ENCODE measurements around the gene ASNS.
"Not testable (repeated sequence)": the region's sequence is repeated elsewhere in the genome, so short reads cannot be mapped to it uniquely, and the experiment has no call there.

Gene ASNS, protein sequence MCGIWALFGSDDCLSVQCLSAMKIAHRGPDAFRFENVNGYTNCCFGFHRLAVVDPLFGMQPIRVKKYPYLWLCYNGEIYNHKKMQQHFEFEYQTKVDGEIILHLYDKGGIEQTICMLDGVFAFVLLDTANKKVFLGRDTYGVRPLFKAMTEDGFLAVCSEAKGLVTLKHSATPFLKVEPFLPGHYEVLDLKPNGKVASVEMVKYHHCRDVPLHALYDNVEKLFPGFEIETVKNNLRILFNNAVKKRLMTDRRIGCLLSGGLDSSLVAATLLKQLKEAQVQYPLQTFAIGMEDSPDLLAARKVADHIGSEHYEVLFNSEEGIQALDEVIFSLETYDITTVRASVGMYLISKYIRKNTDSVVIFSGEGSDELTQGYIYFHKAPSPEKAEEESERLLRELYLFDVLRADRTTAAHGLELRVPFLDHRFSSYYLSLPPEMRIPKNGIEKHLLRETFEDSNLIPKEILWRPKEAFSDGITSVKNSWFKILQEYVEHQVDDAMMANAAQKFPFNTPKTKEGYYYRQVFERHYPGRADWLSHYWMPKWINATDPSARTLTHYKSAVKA

DNA sequence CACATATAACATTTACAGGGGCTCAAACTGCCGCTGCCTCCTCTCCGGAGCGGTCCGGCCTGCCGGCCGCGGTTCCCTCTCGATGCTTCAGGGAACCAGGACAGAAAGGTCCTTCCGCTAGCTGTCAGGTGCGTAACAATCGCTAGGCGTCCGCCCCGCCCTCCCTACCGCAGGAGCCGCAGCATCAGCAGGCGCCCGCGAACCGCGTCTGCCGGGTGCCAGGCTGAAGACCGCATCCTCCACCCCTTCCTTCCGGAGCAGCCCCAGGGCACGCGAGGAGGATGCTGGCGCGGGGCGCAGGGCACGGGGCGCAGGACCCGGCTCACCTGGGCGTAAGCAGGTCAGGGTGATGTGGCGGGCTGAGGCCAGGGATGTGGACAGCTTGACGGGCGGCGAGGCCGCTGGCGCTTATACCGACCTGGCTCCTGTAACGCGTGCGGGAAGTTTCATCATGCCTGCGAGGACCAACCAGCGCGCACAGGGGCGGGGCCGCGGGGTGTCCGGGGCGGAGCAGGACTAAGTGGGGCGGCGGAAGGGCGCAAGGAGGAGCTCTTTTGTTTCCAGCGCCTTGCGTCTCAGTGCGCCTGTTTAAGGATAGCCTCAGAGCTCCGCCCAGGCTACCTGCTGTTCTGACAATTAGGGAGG is at the start of gene ASNS:
ASNS (minus strand) TSS at position 384 of the 645 bp plus-strand sequence. CDS start 3,252 bp downstream, outside the sequence.
- peak; percentile 73 for DNase-seq (ENCODE audit: low read depth)

DNA sequence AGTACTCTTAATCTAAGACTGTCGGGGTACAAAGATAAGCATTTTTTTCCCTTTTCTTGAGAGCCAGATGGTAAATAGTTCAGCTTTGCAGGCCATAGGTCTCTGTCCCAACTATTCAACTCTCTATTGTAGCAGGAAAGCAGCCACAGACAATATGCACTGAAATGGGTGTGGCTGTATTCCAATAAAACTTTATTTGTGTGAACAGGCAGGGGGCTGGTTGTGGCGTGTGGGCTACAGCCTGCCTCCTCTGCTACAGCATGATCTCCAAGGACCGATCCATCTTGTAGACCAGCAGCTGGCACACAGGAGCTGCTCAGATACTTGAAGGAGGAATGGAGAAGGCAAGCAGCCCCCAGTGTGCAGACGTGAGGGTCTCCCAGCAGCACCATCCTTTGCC is 49.0 kb upstream of the ASNS start:
- DNase-seq (ENCODE audit: low read depth): not testable (repeated sequence)

DNA sequence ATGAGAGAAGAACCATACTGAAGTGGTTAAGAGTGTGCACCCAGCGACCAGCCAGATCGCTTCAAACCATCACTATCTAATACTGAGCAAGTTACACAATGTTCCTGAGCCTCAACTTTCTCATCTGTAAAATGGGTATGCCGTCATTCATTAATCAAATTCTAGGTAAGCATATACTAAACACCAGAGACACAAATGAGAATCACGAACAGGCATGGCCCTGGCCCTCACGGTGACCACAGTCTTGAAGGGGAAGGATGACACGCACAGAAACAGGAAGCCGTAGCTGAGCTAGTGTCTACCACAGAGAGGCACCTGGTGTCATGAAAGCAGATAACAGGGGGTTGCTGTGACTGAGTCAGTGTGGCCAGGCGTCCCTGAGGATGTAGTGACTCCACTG is 43.1 kb upstream of the ASNS start:
- DNase-seq (ENCODE audit: low read depth): not testable (repeated sequence)

DNA sequence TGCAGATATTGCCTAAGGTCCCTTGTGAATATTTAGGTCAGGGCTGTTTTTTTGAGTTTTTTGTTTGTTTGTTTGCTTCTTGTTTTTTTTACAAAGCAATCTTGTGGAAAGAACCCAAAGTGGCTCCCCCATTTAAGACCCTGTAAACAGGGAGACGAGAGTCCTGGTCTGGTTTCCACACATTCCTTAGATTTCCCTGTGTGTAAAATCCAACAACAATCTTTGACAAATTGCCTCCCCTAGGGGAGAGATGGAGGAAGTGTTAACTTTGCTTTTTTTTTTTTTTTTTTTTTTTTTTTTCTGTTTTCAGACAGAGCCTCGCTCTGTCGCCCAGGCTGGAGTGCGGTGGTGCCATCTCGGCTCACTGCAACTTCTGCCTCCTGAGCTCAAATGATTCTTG is 40.1 kb upstream of the ASNS start:
- DNase-seq (ENCODE audit: low read depth): not testable (repeated sequence)

DNA sequence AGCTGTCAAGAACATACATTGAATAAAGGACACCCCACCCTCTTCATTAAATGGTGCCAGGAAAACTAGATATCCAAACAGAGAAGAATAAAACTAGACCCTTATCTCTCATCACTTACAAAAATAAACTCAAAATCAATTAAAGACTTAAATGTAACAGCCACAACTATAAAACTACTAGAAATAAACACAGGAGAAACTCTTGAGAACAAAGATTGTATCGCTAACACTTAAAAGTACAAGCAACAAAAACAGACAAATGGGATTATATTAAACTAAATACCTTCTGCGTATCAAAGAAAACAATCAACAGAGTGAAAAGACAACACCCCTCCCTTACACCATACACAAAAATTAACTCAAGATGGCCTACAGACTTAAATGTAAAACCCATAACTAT is 24.7 kb upstream of the ASNS start:
- DNase-seq (ENCODE audit: low read depth): not testable (repeated sequence)

DNA sequence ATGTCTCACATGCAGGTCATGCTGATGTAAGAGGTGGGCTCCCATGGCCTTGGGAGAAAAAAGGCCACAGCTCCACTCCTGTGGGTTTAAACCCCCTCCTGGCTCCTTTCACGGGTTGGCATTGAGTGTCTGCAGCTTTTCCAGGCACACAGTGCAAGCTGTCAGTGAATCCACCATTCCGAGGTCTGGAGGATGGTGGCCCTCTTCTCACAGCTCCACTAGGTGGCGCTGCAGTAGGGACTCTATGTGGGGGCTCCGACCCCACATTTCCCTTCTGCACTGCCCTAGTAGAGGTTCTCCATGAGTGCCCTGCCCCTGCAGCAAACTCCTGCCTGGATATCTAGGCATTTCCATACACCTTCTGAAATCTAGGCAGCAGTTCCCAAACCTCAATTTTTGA is 19.5 kb upstream of the ASNS start:
- not testable (repeated sequence) for DNase-seq (ENCODE audit: low read depth)

DNA sequence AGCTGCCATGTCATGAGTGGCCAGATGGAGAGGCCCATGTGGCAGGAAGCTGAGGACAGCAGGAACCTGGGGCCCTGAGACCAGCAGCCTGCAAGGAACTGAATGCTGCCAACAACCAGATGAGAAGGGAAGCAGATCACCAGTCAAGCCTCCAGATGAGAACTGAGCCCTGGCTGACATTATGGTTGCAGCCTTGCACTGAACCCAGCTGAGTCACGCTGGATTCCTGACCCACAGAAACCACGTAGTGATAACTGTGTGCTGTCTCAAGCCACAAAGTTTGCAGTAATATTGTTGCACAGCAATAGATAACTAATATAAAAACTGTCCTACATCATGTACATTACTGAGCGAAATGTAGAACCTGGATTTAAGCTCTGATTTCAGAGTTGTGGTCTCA is 7.3 kb upstream of the ASNS start:
- DNase-seq (ENCODE audit: low read depth): not testable (repeated sequence)

DNA sequence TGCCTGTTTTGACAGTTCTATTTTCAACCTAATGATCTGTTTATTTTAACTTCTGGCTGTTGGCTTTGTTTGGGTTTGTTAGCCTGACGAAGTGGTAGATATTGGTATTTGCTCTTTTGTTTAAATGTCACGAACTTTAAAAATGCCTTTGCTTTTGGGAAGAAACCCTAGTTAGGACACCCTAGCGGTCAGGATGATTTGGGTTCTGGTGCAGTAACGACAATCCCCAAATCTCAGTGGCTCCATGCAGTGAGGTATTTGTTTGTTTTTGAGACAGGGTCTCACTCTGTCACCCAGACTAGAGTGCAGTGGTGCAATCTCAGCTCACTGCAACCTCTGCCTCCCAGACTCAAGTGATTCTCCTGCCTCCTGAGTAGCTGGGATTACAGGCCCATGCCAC is 2.7 kb upstream of the ASNS start:
- not testable (repeated sequence) for DNase-seq (ENCODE audit: low read depth)

DNA sequence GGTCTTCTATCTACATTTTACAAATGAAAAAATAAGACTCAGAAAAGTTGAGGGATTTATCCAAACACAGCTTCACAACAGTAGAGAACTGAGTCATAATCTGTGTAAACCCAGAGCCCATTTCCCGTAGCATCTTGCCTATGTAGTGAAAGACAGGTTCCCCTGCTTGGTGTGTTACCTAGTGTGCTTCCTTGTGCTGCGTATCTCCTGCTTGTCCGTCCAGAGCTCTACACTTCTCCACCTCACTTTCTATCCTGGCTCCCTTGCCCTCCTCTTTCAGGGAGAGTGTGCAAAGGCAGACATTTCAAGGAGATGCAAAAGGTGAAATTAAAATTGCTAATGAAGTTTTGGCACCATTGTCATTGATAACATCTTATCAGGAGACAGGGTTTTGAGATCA is 1.4 kb upstream of the ASNS start:
- DNase-seq (ENCODE audit: low read depth): no peak

DNA sequence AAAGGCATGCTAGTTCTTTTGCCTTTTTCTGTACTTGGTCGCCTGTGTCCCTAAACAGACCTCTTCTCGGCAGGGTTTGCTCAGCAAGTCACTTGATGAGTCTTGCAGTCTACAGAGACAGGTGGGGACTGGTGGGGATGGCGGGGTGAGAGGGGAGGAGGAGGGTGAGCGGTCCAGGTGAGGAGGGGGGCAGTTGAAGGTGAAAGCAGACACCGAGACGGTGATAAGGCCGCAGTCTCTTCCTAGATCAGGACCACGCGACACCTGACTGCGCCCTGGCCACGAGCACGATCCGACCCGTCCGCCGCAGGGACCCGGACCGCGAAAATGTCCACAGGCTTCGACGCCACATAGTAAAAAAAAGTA is 566 bp downstream of the ASNS start:
- DNase-seq (ENCODE audit: low read depth): peak; percentile 6

DNA sequence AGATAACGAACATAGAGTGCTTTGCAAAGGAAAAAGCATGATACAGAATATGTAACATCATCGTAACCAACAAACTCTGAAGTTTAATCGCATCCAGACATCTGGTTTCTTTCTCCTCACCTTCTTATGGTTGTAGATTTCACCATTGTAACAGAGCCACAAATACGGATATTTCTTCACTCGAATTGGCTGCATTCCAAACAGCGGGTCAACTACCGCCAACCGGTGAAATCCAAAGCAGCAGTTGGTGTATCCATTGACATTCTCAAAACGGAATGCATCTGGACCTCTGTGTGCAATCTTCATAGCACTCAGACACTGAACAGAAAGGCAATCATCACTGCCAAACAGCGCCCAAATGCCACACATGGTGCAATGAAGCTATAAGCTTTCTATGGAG is 3.4 kb downstream of the ASNS start:
- DNase-seq (ENCODE audit: low read depth): no peak

DNA sequence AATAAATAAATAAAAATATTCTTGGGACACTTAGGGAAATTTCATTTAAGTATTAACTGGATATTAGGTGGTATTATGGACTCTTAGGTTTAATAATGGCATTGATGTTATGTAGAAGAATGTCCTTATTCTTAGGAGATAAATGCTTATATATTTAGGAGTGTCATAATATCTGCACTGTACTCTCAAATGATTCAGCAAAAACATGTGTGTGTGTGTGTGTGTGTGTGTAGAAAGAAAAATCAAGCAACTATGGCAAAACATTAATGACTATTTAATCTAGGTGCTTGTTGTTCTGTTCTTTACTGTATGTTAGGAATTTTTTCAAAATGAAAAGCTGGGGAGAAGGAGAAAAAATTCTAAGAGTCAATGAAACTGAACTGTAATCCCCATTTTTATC is 3.9 kb downstream of the ASNS start:
- no peak for DNase-seq (ENCODE audit: low read depth)

DNA sequence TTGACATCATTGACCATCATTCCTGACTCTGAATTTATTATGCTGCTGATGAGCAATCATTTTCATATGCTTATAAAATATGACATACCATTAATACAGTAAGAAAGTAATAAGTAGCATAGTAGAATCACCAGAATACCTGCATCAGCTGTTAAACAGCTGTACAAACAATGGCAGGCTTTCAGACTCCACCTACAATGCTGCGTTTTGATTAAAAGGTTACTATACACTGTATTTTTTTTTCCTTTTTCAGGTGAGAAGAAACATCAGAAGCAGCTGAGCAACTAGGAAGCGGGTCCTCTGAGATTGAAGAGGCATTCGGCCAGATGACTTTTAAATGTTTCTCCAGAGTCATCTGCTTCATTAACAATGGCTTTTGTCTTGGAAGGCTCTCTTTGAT is 7.1 kb downstream of the ASNS start:
- DNase-seq (ENCODE audit: low read depth): no peak

DNA sequence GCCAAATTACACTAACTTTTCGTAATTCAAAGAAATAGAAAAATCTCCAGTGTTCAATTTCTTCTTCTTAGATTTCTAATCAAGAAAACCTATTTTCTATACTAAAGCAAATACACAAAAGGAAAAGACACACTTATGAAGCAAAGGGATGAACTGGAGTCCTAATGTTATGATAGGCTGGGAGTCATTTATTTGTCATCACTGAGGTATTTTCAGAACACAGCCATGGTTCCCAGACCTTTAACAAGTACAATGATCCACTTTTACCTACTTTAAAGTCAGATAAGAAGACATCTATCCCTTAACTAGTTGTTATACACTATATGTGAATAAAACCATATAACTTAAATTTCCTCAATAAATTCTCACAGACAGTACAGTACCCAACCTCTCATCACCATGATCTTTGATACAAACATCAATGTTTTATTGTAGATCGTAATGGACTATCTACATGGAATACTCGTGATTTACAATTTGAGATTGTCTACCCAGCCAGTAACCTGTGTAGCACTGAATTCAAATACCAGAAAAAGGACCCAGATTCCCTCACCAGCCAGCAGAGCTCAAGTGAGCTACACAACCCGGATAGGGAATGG is 12.5 kb downstream of the ASNS start:
- no peak for DNase-seq (ENCODE audit: low read depth)

DNA sequence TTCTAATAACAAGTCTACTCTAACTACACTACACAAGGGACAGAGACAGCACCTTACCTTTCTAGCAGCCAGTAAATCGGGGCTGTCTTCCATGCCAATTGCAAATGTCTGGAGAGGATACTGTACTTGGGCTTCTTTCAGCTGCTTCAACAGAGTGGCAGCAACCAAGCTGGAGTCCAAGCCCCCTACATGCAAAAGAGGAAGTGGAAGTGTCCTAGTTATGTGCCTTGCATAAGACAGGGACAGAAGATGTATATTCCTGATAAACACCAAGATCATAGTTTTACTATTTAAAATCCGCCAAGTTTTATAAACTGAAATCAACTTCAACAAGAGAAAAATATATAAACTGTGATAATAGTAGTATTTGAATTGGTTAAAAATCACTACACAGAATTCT is 14.0 kb downstream of the ASNS start:
- DNase-seq (ENCODE audit: low read depth): no peak

DNA sequence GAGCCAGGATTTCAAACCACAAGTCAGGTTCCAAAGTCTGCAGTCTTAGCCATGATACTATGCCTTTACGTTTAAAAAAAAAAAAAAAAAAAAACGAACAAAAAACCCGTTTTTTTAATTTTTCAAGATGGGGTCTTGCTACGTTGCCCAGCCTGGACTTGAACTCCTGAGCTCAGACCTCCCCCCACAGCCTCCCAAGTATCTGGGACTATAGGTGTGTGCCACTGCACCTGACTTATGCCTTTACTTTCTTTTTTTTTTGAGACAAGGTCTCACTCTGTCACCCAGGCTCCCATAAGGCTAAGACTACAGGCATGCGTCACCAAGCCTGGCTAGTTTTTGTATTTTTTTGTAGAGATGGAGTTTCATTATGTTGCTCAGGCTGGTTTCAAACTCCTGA is 14.7 kb downstream of the ASNS start:
- DNase-seq (ENCODE audit: low read depth): no peak

DNA sequence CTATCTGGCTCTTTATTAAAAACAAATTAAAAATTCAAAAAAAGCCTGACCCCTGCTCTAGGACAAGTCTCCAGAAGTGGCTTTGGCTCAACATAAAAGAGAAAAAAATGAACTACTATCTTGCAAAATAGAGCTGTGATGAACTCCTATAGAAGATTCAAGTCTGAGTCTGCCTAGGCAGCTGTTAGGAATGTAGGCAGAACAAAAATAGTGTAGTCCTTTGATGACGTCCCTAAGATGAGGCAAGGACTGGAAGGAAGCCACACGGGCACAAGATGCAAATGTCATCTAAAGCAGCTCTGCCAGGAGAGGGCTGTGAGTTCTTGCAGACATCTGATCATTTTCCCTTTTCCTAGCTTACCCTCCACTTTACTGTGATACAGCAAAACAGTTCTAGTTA is 20.5 kb downstream of the ASNS start:
- no peak for DNase-seq (ENCODE audit: low read depth)

DNA sequence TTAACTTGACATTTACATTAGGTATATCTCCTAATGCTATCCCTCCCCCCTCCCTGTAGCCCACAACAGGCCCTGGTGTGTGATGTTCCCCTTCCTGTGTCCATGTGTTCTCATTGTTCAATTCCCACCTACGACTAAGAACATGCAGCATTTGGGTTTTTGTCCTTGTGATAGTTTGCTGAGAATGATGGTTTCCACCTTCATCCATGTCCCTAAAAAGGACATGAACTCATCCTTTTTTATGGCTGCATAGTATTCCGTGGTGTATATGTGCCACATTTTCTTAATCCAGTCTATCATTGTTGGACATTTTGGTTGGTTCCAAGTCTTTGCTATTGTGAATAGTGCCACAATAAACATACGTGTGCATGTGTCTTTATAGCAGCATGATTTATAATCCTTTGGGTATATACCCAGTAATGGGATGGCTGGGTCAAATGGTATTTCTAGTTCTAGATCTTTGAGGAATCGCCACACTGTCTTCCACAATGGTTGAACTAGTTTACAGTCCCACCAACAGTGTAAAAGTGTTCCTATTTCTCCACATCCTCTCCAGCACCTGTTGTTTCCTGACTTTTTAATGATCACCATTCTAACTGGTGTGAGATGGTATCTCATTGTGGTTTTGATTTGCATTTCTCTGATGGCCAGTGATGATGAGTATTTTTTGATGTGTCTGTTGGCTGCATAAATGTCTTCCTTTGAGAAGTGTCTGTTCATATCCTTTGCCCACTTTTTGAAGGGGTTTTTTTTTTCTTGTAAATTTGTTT is 21.8 kb downstream of the ASNS start:
- DNase-seq (ENCODE audit: low read depth): not testable (repeated sequence)

DNA sequence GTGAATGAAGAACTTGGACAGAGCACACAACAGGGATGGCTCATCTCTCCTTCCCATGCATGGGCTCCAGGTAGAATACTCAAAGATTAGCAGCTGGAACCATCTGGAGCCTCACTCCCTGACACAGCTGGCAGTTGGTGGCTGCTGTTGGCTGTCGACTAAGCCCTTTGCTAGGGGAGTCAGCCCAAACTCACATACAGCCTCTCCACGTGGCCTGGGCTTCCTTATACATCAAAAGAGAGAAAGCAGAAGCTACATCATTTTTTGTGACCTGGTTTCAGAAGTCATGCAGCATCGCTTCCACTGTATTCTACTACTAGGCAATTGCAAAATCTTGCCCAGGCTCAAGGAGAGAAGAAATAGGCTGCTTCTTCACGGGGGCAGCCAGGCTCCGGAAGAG is 24.4 kb downstream of the ASNS start:
- DNase-seq (ENCODE audit: low read depth): no peak

DNA sequence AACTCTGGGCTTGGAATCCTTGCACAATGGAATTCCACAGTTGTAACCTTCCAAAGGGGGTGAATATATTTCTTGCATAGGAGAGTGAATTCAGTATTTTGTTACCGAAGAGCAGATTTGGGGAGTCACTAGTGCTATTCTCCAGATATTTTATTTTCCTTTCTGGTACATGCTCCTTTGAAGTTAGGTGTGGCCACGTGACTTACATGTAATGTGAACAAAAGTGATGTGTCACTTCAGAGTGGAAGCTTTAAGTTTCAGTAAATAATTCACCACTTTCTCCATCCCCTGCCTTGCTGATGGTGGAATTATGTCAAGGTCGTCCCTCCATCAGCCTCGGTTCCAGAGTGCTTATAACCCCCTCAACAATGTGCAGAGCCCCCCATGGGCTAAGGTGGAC is 25.3 kb downstream of the ASNS start:
- no peak for DNase-seq (ENCODE audit: low read depth)

DNA sequence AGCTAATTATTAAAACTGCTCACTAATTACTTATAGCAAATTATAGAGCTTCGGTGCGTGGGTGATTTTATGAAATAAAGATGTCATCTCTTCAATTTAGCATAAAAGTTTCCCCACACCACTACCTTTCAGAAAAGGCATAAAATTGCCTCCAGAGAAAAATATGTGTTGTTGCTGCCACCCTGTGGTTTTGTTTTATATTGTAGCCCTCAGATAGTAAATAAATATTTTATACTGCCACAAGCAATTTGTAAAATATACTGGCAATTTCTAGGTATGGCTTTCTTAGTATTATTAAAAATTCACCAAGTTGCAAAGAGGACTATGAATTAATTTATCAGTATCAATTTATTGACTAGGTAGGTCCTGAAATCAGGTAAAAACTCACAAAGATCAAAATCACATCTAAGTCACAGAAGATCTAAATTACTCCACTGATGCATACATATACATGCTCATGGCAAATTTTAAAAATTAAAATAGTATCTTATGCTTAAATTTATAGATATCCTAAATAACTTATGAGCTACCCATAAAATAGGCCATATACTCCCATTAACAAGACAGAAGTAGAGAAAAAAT is 26.5 kb downstream of the ASNS start:
- DNase-seq (ENCODE audit: low read depth): no peak

DNA sequence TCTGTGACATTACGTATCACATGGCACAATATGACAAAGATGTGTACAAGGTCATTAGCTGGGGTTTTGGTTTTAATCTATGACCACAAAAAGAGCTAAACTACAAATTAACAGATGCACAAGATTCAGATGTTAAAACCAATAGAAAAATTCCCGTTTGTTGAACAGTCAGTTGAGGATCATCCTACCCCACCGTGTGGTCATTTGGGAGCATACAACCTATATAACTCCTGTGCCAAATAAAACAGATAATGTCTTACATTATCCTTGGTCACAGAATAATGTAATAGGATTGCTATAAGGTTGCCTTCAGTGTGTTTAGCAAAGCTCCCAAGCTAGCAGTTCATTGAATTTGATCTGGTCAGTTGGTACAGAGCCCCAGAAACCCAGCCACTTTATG is 28.2 kb downstream of the ASNS start:
- DNase-seq (ENCODE audit: low read depth): no peak

Measured in activated T-helper 1 cell treated with Interleukin-2 at 50 U/mL for 16 hours (primary cell).